ENCODE measurements around the gene HNRNPF. TPM values are rescaled to one million over a fixed set of nuclear protein-coding genes. Genes with fewer than 3 reads are reported as not detected.
A peak's percentile ranks its signal among the peaks of the same experiment; 100 is the strongest.

Gene HNRNPF, protein sequence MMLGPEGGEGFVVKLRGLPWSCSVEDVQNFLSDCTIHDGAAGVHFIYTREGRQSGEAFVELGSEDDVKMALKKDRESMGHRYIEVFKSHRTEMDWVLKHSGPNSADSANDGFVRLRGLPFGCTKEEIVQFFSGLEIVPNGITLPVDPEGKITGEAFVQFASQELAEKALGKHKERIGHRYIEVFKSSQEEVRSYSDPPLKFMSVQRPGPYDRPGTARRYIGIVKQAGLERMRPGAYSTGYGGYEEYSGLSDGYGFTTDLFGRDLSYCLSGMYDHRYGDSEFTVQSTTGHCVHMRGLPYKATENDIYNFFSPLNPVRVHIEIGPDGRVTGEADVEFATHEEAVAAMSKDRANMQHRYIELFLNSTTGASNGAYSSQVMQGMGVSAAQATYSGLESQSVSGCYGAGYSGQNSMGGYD
- 275 and 284 TPM in 2 replicates for total RNA-seq (2014; rRNA removed; shearing (Covaris generic))

GRCh38 chr10:43408710-43409384, at the start of gene HNRNPF:
TSS of gene HNRNPF (minus strand) at chr10:43409186. CDS start at chr10:43387884, 21,302 bp downstream.

GRCh38 chr10:43436291-43437140, 27.5 kb upstream of the HNRNPF start, which contains the start of gene ZNF487:
TSS of gene ZNF487 (plus strand) at chr10:43437111. CDS start at chr10:43475814, 38,703 bp downstream.

DNA sequence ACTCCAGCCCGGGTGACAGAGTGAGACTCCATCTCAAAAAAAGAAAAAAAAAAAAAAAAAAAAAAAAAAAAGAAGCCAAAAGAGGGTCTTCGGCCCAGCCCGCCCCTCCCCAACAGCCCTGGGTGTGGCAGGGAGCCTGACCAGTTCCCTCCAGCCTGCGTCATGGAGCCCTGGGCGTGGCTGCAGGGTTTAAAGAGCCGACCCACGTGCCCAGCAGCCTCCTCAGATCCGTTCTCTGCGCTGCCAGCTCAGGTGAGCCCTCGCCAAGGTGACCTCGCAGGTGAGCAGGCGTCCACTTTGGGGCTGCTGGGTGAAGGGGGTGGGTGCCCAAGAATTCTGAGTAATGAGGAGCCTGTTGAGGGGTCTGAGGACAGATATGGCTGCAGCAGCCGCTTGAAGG, 37.6 kb downstream of the HNRNPF start, which contains the start of gene FXYD4:
FXYD4 (plus strand) TSS at position 219 of the 400 bp plus-strand sequence. CDS start 2,111 bp downstream, outside the sequence.

Small RNAs within 50 kb of the gene (small RNA-seq; reads per million reads assigned to genes)
- gene RNU6ATAC11P (not detected), gene RNU7-193P (0.13 reads per million), gene SNORD3J (2.3 reads per million, percentile 75 among the genes with 10 or more reads in this experiment)

Other genes with a start within 250 kb of the HNRNPF start
- gene RASGEF1A, start 142.1 kb downstream of the HNRNPF start, total RNA-seq (2014; rRNA removed; shearing (Covaris generic)) = 0.05 TPM in 1 of 2 replicates, not detected in the other
- not detected in 2 replicates for gene FXYD4, start 37.5 kb downstream of the HNRNPF start, total RNA-seq (2014; rRNA removed; shearing (Covaris generic))
- 1.5 and 4.9 TPM in 2 replicates for gene ZNF487, start 27.9 kb upstream of the HNRNPF start, total RNA-seq (2014; rRNA removed; shearing (Covaris generic))
- 1.7 and 2.6 TPM in 2 replicates for gene ZNF239, start 165.4 kb upstream of the HNRNPF start, total RNA-seq (2014; rRNA removed; shearing (Covaris generic))
- gene ZNF485, start 197.3 kb upstream of the HNRNPF start, total RNA-seq (2014; rRNA removed; shearing (Covaris generic)) = 2.8 and 4.2 TPM in 2 replicates
- 18.2 and 24.4 TPM in 2 replicates for gene ZNF32, start 239.7 kb upstream of the HNRNPF start, total RNA-seq (2014; rRNA removed; shearing (Covaris generic))

All from A375 (cell line).